Body of pancreas (tissue), 4 donors: ENCODE data around the gene CFAP45.

Source experiments
- POLR2A ChIP-seq, 3 donors: fragments of 450-650 bp; IDR thresholded peaks; one replicate each; pipeline ENCODE4 v1.6.1; 2016; ENCODE audit warnings: antibody characterized with exemption in 3 of 3, mild to moderate bottlenecking in 2 of 3
- TF ChIP-seq, protein P1 (sequence below), 7 experiments: fragments of 450-650 bp in 4 of 7; fragments of 200-600 bp in 3 of 7; sonication (generic) in 3 of 7; IDR thresholded peaks; one replicate each; pipeline ENCODE4 v1.5.1; 2016 to 2019; ENCODE audit warnings: antibody characterized with exemption in 7 of 7

DNA sequence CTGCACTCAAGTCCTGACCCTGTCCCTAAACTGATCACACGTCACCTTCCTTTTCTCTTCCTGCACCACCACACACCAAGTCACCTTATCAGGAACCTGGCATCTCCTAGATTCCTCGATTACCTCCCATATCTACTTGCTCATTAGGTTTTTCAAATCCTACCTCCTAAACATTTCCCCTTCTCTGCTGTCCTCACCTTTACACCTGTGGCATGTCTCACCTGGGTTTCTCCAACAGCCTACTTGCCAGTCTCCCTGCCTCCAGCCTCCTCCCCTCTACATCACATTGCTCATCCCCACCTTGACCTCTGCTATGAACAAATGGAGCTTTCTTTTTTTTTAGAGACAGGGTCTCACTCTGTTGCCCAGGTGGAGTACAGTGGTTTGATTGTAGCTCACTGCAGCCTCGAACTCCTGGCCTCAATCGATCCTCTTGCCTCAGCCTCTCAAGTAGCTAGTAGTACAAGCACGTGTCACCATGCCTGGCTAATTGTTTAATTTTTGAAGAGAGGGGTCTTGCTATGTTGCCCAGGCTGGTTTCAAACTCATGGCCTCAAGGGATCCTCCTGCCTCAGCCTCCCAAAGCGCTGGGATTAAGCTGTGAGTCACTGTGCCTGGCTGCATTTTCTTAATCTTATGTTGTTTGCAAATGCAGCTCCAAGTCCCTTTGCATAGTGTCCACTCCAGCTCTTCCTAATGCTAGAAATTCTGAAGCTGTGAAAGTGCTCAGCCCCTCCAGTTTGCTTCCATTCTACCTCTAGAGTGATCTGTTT lies 39.1 kb upstream of the CFAP45 start:
- TF ChIP-seq, protein P1, sequence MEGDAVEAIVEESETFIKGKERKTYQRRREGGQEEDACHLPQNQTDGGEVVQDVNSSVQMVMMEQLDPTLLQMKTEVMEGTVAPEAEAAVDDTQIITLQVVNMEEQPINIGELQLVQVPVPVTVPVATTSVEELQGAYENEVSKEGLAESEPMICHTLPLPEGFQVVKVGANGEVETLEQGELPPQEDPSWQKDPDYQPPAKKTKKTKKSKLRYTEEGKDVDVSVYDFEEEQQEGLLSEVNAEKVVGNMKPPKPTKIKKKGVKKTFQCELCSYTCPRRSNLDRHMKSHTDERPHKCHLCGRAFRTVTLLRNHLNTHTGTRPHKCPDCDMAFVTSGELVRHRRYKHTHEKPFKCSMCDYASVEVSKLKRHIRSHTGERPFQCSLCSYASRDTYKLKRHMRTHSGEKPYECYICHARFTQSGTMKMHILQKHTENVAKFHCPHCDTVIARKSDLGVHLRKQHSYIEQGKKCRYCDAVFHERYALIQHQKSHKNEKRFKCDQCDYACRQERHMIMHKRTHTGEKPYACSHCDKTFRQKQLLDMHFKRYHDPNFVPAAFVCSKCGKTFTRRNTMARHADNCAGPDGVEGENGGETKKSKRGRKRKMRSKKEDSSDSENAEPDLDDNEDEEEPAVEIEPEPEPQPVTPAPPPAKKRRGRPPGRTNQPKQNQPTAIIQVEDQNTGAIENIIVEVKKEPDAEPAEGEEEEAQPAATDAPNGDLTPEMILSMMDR (IDR thresholded peaks at IDR 0.05): no peak
- TF ChIP-seq POLR2A (IDR thresholded peaks at IDR 0.05): no peak
